ENCODE data around the gene FAM184A.

Gene FAM184A

DNA sequence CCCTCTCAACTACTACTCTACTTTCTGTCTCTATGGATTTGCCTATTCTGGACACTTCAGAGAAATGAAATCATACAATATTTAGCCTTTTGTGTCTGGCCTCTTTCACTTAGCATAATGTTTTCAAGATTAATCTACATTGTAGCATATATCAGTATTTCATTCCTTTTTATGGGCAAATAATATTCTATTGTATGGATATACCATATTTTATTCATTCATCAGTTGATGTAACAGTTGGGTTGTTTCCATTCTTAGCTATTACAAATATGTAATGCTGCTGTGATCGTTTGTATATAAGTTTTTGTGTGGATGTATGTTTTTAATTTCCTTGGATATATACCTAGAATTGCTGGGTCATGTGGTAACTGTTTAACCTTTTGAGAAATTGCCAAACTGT lies 23.4 kb downstream of the FAM184A start:
- H3K4me3 ChIP-seq (ENCODE audit: low read length in 2 of 2) = no peak overlapping the region
- H3K27ac ChIP-seq (ENCODE audit: low read length) = no peak overlapping the region
- no peaks in the 10 kb centered on the region for H3K9me3 ChIP-seq (ENCODE audit: control insufficient read depth in 2 of 2, low read length in 2 of 2)
- H3K27me3 ChIP-seq (ENCODE audit: control insufficient read depth in 1 of 2, insufficient read depth in 2 of 2, low read length in 2 of 2) = no peaks in the 10 kb centered on the region
- H3K4me1 ChIP-seq (ENCODE audit: control insufficient read depth, insufficient read depth, low read length) = no peaks in the 10 kb centered on the region
- no peak overlapping the region for H3K9ac ChIP-seq (ENCODE audit: low read length in 2 of 2)
- no peaks in the 10 kb centered on the region for H3K36me3 ChIP-seq (ENCODE audit: control insufficient read depth in 2 of 2, insufficient read depth in 2 of 2, low read length in 2 of 2)

DNA sequence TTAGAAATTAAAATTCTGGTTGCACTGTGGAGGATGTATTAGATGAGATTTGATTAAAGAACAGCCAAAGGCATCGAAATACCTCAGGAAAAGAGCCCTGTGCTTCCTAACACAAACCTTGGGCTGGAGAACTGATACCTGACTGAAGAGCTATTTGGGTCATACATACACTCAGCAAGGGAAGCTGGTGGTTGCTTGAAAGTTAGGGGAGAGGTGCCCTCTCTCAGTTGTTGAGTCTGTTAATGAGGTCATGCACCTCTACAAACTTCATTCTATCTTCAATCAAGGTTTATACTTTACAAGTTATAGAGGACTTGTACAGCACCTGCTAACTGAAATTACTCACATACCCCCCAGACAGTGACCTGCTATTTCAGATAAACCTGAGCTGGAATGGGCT lies 25.5 kb downstream of the FAM184A start:
- Histone ChIP-seq H3K27ac (ENCODE audit: low read length) (no peak overlapping the region), H3K36me3 (ENCODE audit: control insufficient read depth in 2 of 2, insufficient read depth in 2 of 2, low read length in 2 of 2) (no peaks in the 10 kb centered on the region), H3K9me3 (ENCODE audit: control insufficient read depth in 2 of 2, low read length in 2 of 2) (no peaks in the 10 kb centered on the region), H3K27me3 (ENCODE audit: control insufficient read depth in 1 of 2, insufficient read depth in 2 of 2, low read length in 2 of 2) (no peaks in the 10 kb centered on the region), H3K9ac (ENCODE audit: low read length in 2 of 2) (no peak overlapping the region), H3K4me3 (ENCODE audit: low read length in 2 of 2) (no peak overlapping the region), H3K4me1 (ENCODE audit: control insufficient read depth, insufficient read depth, low read length) (no peaks in the 10 kb centered on the region)

DNA sequence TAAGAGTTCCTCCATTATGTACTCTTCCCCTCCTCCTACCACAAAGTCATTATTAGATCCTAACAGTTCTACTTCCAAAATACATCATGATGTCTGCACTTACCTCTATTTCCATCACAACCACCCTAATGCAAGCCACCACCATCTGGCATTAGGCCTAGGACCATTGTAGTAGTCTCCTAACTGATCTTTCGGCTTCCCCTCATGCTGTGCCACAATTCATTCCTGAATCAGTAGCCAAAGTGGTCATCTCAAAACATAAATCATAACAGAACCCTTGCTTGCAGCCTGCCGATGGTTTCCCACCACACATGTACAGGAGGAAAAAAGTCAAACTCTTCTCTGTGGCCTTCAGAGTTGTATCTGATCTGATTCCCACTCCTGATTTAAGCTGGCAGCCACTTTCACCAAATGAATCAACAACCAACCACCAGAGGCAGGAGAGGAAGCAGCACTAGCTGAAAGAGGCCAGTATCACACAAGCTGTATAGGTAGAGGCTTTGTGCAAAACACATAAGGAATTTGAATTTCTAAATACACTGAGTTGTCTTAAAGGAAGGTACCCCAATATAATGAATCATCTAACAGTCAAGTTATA lies 26.1 kb downstream of the FAM184A start:
- no peak overlapping the region for H3K27ac ChIP-seq (ENCODE audit: low read length)
- H3K4me1 ChIP-seq (ENCODE audit: control insufficient read depth, insufficient read depth, low read length) = no peaks in the 10 kb centered on the region
- no peak overlapping the region for H3K4me3 ChIP-seq (ENCODE audit: low read length in 2 of 2)
- no peaks in the 10 kb centered on the region for H3K36me3 ChIP-seq (ENCODE audit: control insufficient read depth in 2 of 2, insufficient read depth in 2 of 2, low read length in 2 of 2)
- no peaks in the 10 kb centered on the region for H3K9me3 ChIP-seq (ENCODE audit: control insufficient read depth in 2 of 2, low read length in 2 of 2)
- no peaks in the 10 kb centered on the region for H3K27me3 ChIP-seq (ENCODE audit: control insufficient read depth in 1 of 2, insufficient read depth in 2 of 2, low read length in 2 of 2)
- H3K9ac ChIP-seq (ENCODE audit: low read length in 2 of 2) = no peak overlapping the region

DNA sequence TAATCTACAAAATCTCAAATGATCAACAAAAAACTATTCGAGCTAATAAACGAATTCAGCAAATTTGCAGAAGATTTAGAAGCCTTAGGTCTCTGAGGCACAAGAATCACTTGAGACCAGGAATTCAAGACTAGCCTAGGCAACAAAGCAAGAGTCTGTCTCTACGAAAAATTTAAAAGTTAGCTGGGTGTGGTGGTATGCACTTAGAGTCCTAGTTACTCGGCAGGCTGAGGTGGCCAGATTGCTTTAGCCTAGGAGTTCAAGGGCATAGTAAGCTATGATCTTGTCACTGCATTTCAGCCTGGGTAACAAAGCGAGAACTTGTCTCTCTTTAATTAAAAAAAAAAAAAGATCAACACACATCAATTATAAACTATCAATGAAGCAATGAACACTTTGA lies 34.2 kb downstream of the FAM184A start:
- no peaks in the 10 kb centered on the region for H3K9me3 ChIP-seq (ENCODE audit: control insufficient read depth in 2 of 2, low read length in 2 of 2)
- H3K4me1 ChIP-seq (ENCODE audit: control insufficient read depth, insufficient read depth, low read length) = no peaks in the 10 kb centered on the region
- H3K9ac ChIP-seq (ENCODE audit: low read length in 2 of 2) = no peak overlapping the region
- H3K4me3 ChIP-seq (ENCODE audit: low read length in 2 of 2) = no peak overlapping the region
- H3K27me3 ChIP-seq (ENCODE audit: control insufficient read depth in 1 of 2, insufficient read depth in 2 of 2, low read length in 2 of 2) = no peaks in the 10 kb centered on the region
- H3K36me3 ChIP-seq (ENCODE audit: control insufficient read depth in 2 of 2, insufficient read depth in 2 of 2, low read length in 2 of 2) = no peaks in the 10 kb centered on the region
- no peak overlapping the region for H3K27ac ChIP-seq (ENCODE audit: low read length)

DNA sequence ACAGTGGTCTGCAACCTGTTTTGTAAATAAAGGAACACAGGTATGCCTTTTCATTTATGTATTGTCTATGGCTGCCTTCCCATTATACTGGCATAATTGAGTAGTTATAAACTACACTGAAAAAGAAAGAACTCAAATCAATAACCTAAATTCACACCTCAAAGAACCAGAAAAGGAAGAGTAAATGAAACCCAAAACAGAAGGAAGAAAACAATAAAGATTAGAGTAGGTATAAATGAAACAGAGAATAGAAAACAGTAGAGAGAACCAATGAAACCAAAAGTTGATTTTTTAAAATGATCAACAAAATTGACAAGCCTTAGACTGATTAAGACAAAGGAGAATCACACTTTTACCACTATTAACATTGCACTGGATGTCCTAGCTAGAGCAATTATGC lies 34.7 kb downstream of the FAM184A start:
- Histone ChIP-seq H3K36me3 (ENCODE audit: control insufficient read depth in 2 of 2, insufficient read depth in 2 of 2, low read length in 2 of 2) (no peaks in the 10 kb centered on the region), H3K27ac (ENCODE audit: low read length) (no peak overlapping the region), H3K9me3 (ENCODE audit: control insufficient read depth in 2 of 2, low read length in 2 of 2) (no peaks in the 10 kb centered on the region), H3K27me3 (ENCODE audit: control insufficient read depth in 1 of 2, insufficient read depth in 2 of 2, low read length in 2 of 2) (no peaks in the 10 kb centered on the region), H3K9ac (ENCODE audit: low read length in 2 of 2) (no peak overlapping the region), H3K4me1 (ENCODE audit: control insufficient read depth, insufficient read depth, low read length) (no peaks in the 10 kb centered on the region), H3K4me3 (ENCODE audit: low read length in 2 of 2) (no peak overlapping the region)

DNA sequence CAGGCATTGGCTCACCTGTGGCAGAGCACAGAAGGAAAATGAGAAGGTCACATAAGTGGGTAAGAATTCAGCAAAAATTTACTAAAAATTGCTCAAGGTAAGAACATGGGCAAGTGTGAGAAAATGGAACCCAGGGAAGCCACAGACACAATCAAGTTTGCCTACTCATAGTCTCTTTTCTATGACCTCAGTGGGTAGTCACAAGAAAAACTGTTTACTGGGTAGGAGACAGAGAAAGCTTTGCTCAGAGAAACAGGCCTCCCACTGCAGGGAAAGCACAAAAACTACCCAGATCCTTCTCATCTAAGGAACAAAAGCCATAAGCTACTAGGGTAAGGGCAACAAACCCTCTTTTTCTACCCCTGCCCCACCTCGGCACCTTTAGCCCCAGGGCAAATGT lies 35.2 kb downstream of the FAM184A start:
- Histone ChIP-seq H3K9ac (ENCODE audit: low read length in 2 of 2) (no peak overlapping the region), H3K9me3 (ENCODE audit: control insufficient read depth in 2 of 2, low read length in 2 of 2) (no peaks in the 10 kb centered on the region), H3K27me3 (ENCODE audit: control insufficient read depth in 1 of 2, insufficient read depth in 2 of 2, low read length in 2 of 2) (no peaks in the 10 kb centered on the region), H3K4me1 (ENCODE audit: control insufficient read depth, insufficient read depth, low read length) (no peaks in the 10 kb centered on the region), H3K4me3 (ENCODE audit: low read length in 2 of 2) (no peak overlapping the region), H3K27ac (ENCODE audit: low read length) (no peak overlapping the region), H3K36me3 (ENCODE audit: control insufficient read depth in 2 of 2, insufficient read depth in 2 of 2, low read length in 2 of 2) (no peaks in the 10 kb centered on the region)

DNA sequence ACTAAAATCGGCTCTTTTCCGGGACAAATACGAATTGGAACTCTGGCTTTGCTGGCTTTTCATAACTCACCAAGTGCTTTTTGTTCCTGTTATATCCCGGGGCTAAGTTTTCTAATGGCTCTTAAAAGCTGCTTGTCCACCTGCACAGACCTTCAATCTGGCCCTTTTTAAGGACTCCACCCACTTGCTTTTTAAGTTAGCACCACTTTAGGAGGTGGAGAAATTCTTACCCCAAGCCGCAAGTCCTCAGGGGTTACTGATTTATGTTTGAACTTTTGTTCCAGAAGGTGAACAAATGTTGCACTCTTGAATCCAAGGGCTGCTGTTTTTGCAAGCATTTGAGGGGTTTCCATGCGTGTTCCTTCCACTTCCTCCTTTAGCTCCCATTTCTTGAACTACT lies 37.8 kb downstream of the FAM184A start:
- Histone ChIP-seq H3K4me1 (ENCODE audit: control insufficient read depth, insufficient read depth, low read length) (no peaks in the 10 kb centered on the region), H3K27me3 (ENCODE audit: control insufficient read depth in 1 of 2, insufficient read depth in 2 of 2, low read length in 2 of 2) (no peaks in the 10 kb centered on the region), H3K36me3 (ENCODE audit: control insufficient read depth in 2 of 2, insufficient read depth in 2 of 2, low read length in 2 of 2) (no peaks in the 10 kb centered on the region), H3K27ac (ENCODE audit: low read length) (no peak overlapping the region), H3K9ac (ENCODE audit: low read length in 2 of 2) (no peak overlapping the region), H3K9me3 (ENCODE audit: control insufficient read depth in 2 of 2, low read length in 2 of 2) (no peaks in the 10 kb centered on the region), H3K4me3 (ENCODE audit: low read length in 2 of 2) (no peak overlapping the region)

DNA sequence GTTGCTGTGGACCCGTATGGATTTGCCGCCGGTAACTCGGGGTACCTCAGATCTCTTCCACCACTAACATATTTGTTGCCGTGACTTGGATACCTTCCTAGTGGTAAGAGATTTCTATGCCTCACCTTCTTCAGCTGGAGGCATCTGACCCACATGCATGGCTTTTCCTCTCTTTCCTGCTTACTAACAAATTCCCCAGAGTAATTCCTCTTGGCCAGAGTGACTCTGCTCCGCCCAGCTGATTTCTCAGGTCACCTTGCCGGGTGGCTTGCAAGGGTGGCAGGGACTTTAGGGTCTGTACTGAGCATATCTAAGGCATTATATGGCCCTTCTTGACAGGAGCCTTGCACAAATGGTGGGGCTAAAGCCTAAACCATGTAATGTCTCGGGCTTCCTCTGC lies 38.2 kb downstream of the FAM184A start:
- Histone ChIP-seq H3K36me3 (ENCODE audit: control insufficient read depth in 2 of 2, insufficient read depth in 2 of 2, low read length in 2 of 2) (no peaks in the 10 kb centered on the region), H3K27me3 (ENCODE audit: control insufficient read depth in 1 of 2, insufficient read depth in 2 of 2, low read length in 2 of 2) (no peaks in the 10 kb centered on the region), H3K27ac (ENCODE audit: low read length) (no peak overlapping the region), H3K9me3 (ENCODE audit: control insufficient read depth in 2 of 2, low read length in 2 of 2) (no peaks in the 10 kb centered on the region), H3K9ac (ENCODE audit: low read length in 2 of 2) (no peak overlapping the region), H3K4me3 (ENCODE audit: low read length in 2 of 2) (no peak overlapping the region), H3K4me1 (ENCODE audit: control insufficient read depth, insufficient read depth, low read length) (no peaks in the 10 kb centered on the region)

DNA sequence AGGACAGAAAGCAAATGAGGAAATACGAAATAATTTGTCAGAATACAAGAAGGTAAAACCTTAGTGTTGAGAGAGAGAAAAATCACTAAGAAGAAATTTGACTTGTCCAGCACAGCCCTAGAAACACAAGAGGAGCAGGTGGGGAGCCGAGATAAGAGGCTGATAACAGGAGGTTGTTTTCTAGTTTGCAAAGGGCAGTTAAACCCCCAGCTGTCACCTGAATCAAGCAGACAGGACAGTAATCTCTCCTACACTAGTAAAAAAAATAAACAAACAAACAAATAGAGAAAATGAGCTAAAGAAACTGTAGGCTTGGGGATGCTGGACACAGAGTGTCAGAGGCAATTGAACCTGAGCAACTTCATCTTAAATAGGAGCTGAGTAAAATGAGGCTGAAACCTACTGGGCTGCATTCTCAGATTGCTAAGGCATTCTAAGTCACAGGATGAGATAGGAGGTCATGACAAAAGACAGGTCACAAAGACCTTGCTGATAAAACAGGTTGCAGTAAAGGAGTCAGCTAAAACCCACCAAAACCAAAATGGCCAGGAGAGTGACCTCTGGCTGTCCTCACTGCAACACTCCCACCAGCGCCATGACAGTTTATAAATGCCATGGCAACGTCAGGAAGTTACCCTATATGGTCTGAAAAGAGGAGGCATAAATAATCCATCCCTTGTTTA lies 40.4 kb downstream of the FAM184A start:
- H3K9me3 ChIP-seq (ENCODE audit: control insufficient read depth in 2 of 2, low read length in 2 of 2) = no peaks in the 10 kb centered on the region
- no peaks in the 10 kb centered on the region for H3K27me3 ChIP-seq (ENCODE audit: control insufficient read depth in 1 of 2, insufficient read depth in 2 of 2, low read length in 2 of 2)
- no peak overlapping the region for H3K27ac ChIP-seq (ENCODE audit: low read length)
- H3K36me3 ChIP-seq (ENCODE audit: control insufficient read depth in 2 of 2, insufficient read depth in 2 of 2, low read length in 2 of 2) = no peaks in the 10 kb centered on the region
- H3K4me1 ChIP-seq (ENCODE audit: control insufficient read depth, insufficient read depth, low read length) = no peaks in the 10 kb centered on the region
- H3K9ac ChIP-seq (ENCODE audit: low read length in 2 of 2) = no peak overlapping the region
- H3K4me3 ChIP-seq (ENCODE audit: low read length in 2 of 2) = no peak overlapping the region

DNA sequence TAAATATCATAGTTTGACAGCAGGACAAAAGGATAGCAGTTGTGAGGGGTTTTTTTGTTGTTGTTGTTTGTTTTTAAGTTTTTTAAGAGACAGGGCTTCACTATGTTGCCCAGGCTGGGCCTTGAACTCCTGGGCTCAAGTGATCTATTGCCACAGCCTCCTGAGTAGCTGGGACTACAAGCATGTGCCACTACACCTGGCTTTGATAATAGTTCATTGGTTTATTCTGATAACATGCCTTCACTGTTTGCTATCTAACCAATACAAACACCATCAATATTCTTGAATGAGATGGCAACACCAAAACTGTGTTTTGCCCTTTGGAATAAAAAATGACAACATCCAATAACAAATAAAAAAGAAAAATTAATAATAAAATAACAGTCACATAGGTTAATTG lies 41.2 kb downstream of the FAM184A start:
- no peaks in the 10 kb centered on the region for H3K27me3 ChIP-seq (ENCODE audit: control insufficient read depth in 1 of 2, insufficient read depth in 2 of 2, low read length in 2 of 2)
- H3K4me3 ChIP-seq (ENCODE audit: low read length in 2 of 2) = no peak overlapping the region
- no peaks in the 10 kb centered on the region for H3K36me3 ChIP-seq (ENCODE audit: control insufficient read depth in 2 of 2, insufficient read depth in 2 of 2, low read length in 2 of 2)
- no peak overlapping the region for H3K27ac ChIP-seq (ENCODE audit: low read length)
- no peak overlapping the region for H3K9ac ChIP-seq (ENCODE audit: low read length in 2 of 2)
- no peaks in the 10 kb centered on the region for H3K4me1 ChIP-seq (ENCODE audit: control insufficient read depth, insufficient read depth, low read length)
- no peaks in the 10 kb centered on the region for H3K9me3 ChIP-seq (ENCODE audit: control insufficient read depth in 2 of 2, low read length in 2 of 2)

DNA sequence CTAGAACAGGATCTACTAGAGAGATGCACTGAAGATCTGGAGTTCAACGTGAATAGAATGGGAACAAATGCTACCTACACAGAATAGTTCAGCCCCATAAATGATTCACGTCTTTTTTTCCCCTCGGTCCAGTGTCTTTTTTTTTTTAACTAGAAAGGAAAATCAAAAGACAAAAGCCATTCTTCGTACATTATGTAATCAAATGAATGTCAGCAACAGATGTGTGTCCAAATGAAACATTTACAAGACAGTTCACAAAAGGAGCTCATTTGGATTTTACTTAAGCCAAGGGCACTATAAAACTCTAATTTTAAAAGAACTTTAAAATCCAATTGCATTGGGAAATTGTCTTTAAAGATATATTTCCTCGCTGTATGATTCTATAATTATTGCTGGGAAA lies 42.4 kb downstream of the FAM184A start:
- H3K4me3 ChIP-seq (ENCODE audit: low read length in 2 of 2) = no peak overlapping the region
- no peak overlapping the region for H3K9ac ChIP-seq (ENCODE audit: low read length in 2 of 2)
- H3K27me3 ChIP-seq (ENCODE audit: control insufficient read depth in 1 of 2, insufficient read depth in 2 of 2, low read length in 2 of 2) = no peaks in the 10 kb centered on the region
- no peaks in the 10 kb centered on the region for H3K4me1 ChIP-seq (ENCODE audit: control insufficient read depth, insufficient read depth, low read length)
- no peaks in the 10 kb centered on the region for H3K36me3 ChIP-seq (ENCODE audit: control insufficient read depth in 2 of 2, insufficient read depth in 2 of 2, low read length in 2 of 2)
- no peaks in the 10 kb centered on the region for H3K9me3 ChIP-seq (ENCODE audit: control insufficient read depth in 2 of 2, low read length in 2 of 2)
- no peak overlapping the region for H3K27ac ChIP-seq (ENCODE audit: low read length)
